HepG2 (cell line): Measurements from ENCODE around the gene IFT80. TPM values are rescaled to one million over a fixed set of nuclear protein-coding genes. Genes with fewer than 3 reads are reported as not detected.

Experiments
- BCL6 ChIP-seq: IDR thresholded peaks from 2 replicates; pipeline ENCODE4 v1.6.1; 2016; ENCODE audit warnings: missing genetic modification reagents, missing compliant biosample characterization
- CREB3 ChIP-seq: sonication (generic); formaldehyde crosslinking; IDR thresholded peaks from 2 replicates; pipeline ENCODE4 v1.5.0; 2020; ENCODE audit warnings: missing genetic modification reagents
- FOSL2 ChIP-seq: sonication (generic); formaldehyde crosslinking; IDR thresholded peaks from 2 replicates; pipeline ENCODE4 v1.4.0; 2020; ENCODE audit warnings: missing genetic modification reagents
- HNRNPL ChIP-seq: fragments of 200-400 bp; formaldehyde crosslinking; IDR thresholded peaks from 2 replicates; pipeline ENCODE4 v1.6.1; 2017; ENCODE audit warnings: mild to moderate bottlenecking, low read depth, low read length
- IKZF5 ChIP-seq: IDR thresholded peaks from 2 replicates; pipeline ENCODE4 v1.6.1; 2018; ENCODE audit warnings: missing genetic modification reagents, mild to moderate bottlenecking, missing compliant biosample characterization
- MZF1 ChIP-seq: sonication (generic); formaldehyde crosslinking; IDR thresholded peaks from 2 replicates; pipeline ENCODE4 v1.8.1; 2023; ENCODE audit warnings: mild to moderate bottlenecking, missing genetic modification reagents, borderline replicate concordance
- NCOA1 ChIP-seq: sonication (generic); formaldehyde crosslinking; IDR thresholded peaks from 2 replicates; pipeline ENCODE4 v1.9.0; 2021; ENCODE audit warnings: missing genetic modification reagents
- NCOA5 ChIP-seq: sonication (generic); formaldehyde crosslinking; IDR thresholded peaks from 2 replicates; pipeline ENCODE4 v1.4.0; 2020; ENCODE audit warnings: missing genetic modification reagents
- RBM22 ChIP-seq: fragments of 200-400 bp; formaldehyde crosslinking; optimal IDR thresholded peaks from 2 replicates; pipeline ENCODE3; 2017; ENCODE audit warnings: mild to moderate bottlenecking, low read length, moderate library complexity
- RNF2 ChIP-seq: fragments of 450-650 bp; conservative IDR thresholded peaks from 2 replicates; pipeline ENCODE4 v1.6.1; 2016; ENCODE audit warnings: low read depth
- STAT6 ChIP-seq: sonication (generic); formaldehyde crosslinking; IDR thresholded peaks from 2 replicates; pipeline ENCODE4 v1.4.0; 2020; ENCODE audit warnings: missing genetic modification reagents, mild to moderate bottlenecking, borderline replicate concordance
- TBL1XR1 ChIP-seq: fragments of 150-350 bp; IDR thresholded peaks from 2 replicates; pipeline ENCODE4 v1.6.1; 2014; ENCODE audit warnings: borderline replicate concordance, low read length; ENCODE audit not compliant: partially characterized antibody
- TBP ChIP-seq: sonication (generic); formaldehyde crosslinking; IDR thresholded peaks from 2 replicates; pipeline ENCODE4 v1.5.0; 2020; ENCODE audit warnings: missing genetic modification reagents
- ZNF18 ChIP-seq: sonication (generic); formaldehyde crosslinking; IDR thresholded peaks from 2 replicates; pipeline ENCODE4 v1.8.0; 2022; ENCODE audit warnings: mild to moderate bottlenecking, missing genetic modification reagents; ENCODE audit not compliant: insufficient replicate concordance
- ZNF276 ChIP-seq: sonication (generic); formaldehyde crosslinking; IDR thresholded peaks from 2 replicates; pipeline ENCODE4 v1.4.0; 2020; ENCODE audit warnings: mild to moderate bottlenecking, low read depth, missing genetic modification reagents
- ZNF335 ChIP-seq: sonication (generic); formaldehyde crosslinking; IDR thresholded peaks from 2 replicates; pipeline ENCODE4 v1.4.0; 2020; ENCODE audit warnings: missing genetic modification reagents
- ZNF343 ChIP-seq: sonication (generic); formaldehyde crosslinking; IDR thresholded peaks from 2 replicates; pipeline ENCODE4 v1.4.0; 2020; ENCODE audit warnings: mild to moderate bottlenecking, missing genetic modification reagents
- ZNF747 ChIP-seq: sonication (generic); formaldehyde crosslinking; IDR thresholded peaks from 2 replicates; pipeline ENCODE4 v1.8.1; 2023; ENCODE audit warnings: missing genetic modification reagents, mild to moderate bottlenecking, borderline replicate concordance
- ZNF772 ChIP-seq: sonication (generic); formaldehyde crosslinking; IDR thresholded peaks from 2 replicates; pipeline ENCODE4 v1.5.0; 2020; ENCODE audit warnings: mild to moderate bottlenecking, missing genetic modification reagents
- ZNF775 ChIP-seq: sonication (generic); formaldehyde crosslinking; IDR thresholded peaks from 2 replicates; pipeline ENCODE4 v1.4.0; 2020; ENCODE audit warnings: missing genetic modification reagents, mild to moderate bottlenecking, moderate library complexity, borderline replicate concordance
- ZNF782 ChIP-seq: sonication (generic); formaldehyde crosslinking; IDR thresholded peaks from 2 replicates; pipeline ENCODE4 v1.4.0; 2020; ENCODE audit warnings: missing genetic modification reagents, mild to moderate bottlenecking, borderline replicate concordance
- polyA plus RNA-seq, 8 experiments: library from polyadenylated mRNA; depleted of rRNA in 3 of 8; stranded (reverse) in 7 of 8; unstranded in 1 of 8; fragments of >200 nt; fragmentation: Illumina TruSeq in 4 of 8; extraction: Trizol in 4 of 8; gene quantifications; 2 replicates each; pipeline versions ENCODE4 v1.2.1 to v1.2.3, GENCODE V29; 2011 to 2016; ENCODE audit warnings: low read depth in 4 of 8, missing spikeins in 1 of 8, mixed read lengths in 1 of 8; ENCODE audit not compliant: insufficient read depth in 1 of 8
- total RNA-seq, 5 experiments: library from RNA; depleted of rRNA; stranded (reverse); fragments of >200 nt; fragmentation: Illumina TruSeq; extraction: Trizol; gene quantifications; 2 replicates each; pipeline ENCODE4 v1.2.3, GENCODE V29; 2016; ENCODE audit warnings: low read depth in 1 of 5

IFT80 gene
- total and polyA plus RNA-seq, 2 of the 13 experiments (the other 11 are each of a cell fraction or from before 2014, with no cell fraction given) = 11.4 to 15.7 TPM

- TF ChIP-seq ZNF335 (CRISPR knock-in tag) (no peak), ZNF775 (no peak), TBL1XR1 (no peak), ZNF343 (CRISPR knock-in tag) (no peak), FOSL2 (peak; percentile 4; the same call in 1 of the 2 replicates), NCOA1 (CRISPR knock-in tag) (no peak), ZNF276 (CRISPR knock-in tag) (no peak), HNRNPL (no peak), CREB3 (CRISPR knock-in tag) (no peak), ZNF18 (CRISPR knock-in tag) (no peak), MZF1 (CRISPR knock-in tag) (no peak), TBP (CRISPR knock-in tag) (no peak), STAT6 (no peak), ZNF782 (no peak), NCOA5 (CRISPR knock-in tag) (no peak), RNF2 (no peak), ZNF772 (no peak; the same call in 1 of the 2 replicates), ZNF747 (CRISPR knock-in tag) (no peak), RBM22 (no peak), IKZF5 (CRISPR knock-in tag) (no peak), BCL6 (CRISPR knock-in tag) (peak; percentile 23; the same call in 1 of the 2 replicates)
These were observed at the start of gene IFT80, which contains the start of gene SMC4 (continued) for GRCh38 chr3:160399125-160400029.
